Mesothelial cell of epicardium (in vitro differentiated cells): Measurements from ENCODE around the gene UBB. TPM values are rescaled to one million over a fixed set of nuclear protein-coding genes. Genes with fewer than 3 reads are reported as not detected.
A peak's percentile ranks its signal among the peaks of the same experiment; 100 is the strongest.
"Not testable (repeated sequence)": the region's sequence is repeated elsewhere in the genome, so short reads cannot be mapped to it uniquely, and the experiment has no call there.

Experiments
- DNase-seq, 2 experiments: peaks; one replicate each; pipeline ENCODE4 v3.0.0; 2021; ENCODE audit warnings: low spot score in 2 of 2; ENCODE audit not compliant: unreplicated experiment in 2 of 2
- H3K27ac Mint-ChIP-seq: 2 replicates; pipeline ENCODE4 v1.8.0; 2021; ENCODE audit warnings: mixed read lengths
- H3K27me3 Mint-ChIP-seq: 2 replicates; pipeline ENCODE4 v1.8.0; 2021; ENCODE audit warnings: low read depth, mixed read lengths
- H3K36me3 Mint-ChIP-seq: 2 replicates; pipeline ENCODE4 v1.8.0; 2021; ENCODE audit warnings: mixed read lengths
- H3K4me1 Mint-ChIP-seq: 2 replicates; pipeline ENCODE4 v1.8.0; 2021; ENCODE audit warnings: mixed read lengths
- H3K4me3 Mint-ChIP-seq: 2 replicates; pipeline ENCODE4 v1.8.0; 2021; ENCODE audit warnings: mild to moderate bottlenecking, moderate library complexity, mixed read lengths
- H3K9me3 Mint-ChIP-seq: 2 replicates; pipeline ENCODE4 v1.8.0; 2021; ENCODE audit warnings: mixed read lengths
- total RNA-seq: library from RNA; stranded (reverse); gene quantifications from 3 replicates; pipeline ENCODE4 v1.2.1, GENCODE V29; 2021
- TF ChIP-seq, protein P1 (sequence below): fragments of 200-600 bp; sonication (generic); IDR thresholded peaks from one replicate; pipeline ENCODE4 v1.5.0; 2021; ENCODE audit warnings: antibody characterized with exemption; ENCODE audit not compliant: unreplicated experiment

UBB gene
- total RNA-seq, 1 donor from 2014 or later = 1,270 TPM

DNA sequence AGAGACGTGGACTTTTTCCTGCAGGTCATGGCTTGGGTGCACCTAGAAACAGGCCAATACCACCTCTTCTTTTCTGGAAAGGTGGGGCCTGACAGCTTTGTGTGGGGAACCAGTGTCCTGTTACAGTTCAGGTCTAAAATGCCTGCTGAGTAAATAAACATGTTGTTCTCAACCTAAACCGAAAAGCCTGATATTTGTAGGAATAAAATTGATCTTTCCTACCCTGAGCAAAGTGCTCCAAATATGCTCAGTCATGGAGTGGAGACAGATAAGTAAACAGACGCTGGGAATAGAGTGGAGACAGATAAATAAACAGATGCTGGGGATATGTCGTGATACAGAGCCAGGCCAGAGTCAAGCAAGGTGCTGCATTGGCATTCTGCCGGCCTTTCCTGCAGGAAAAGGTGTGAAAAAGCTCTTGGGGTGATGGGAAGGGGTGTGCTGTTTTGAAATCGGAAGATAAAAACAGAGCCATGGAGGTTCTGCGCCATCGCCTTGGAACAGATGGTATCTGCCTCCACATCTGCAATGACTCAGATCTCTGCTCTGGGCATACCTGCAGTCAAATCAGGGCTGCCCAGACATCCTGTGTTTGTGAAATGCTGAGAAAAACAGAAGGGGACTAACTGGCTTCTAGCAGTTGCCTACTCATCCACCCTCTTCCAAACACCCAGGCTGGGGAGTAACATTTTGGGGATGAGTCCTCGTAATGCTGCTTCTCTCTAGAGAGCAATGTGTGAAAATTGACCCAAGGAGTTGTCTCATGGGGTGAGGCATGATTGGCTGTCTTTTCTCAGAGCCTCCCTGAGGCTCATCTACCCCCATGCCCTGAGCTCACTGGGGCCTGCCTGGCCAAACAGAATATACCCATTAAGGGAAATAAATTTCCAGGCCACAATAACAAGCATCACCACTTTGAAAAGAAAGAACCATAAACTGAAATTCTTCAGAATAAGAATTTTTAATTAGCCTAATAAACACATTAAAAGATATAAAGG is 17.7 kb downstream of the UBB start:
- H3K9me3 Mint-ChIP-seq = no peaks in the 10 kb centered on the region
- H3K36me3 Mint-ChIP-seq = no peaks in the 10 kb centered on the region
- peak overlapping the region; percentile 21 for H3K27ac Mint-ChIP-seq
- H3K4me3 Mint-ChIP-seq = no peak overlapping the region
- peaks cover 33% of the 10 kb centered on the region for H3K4me1 Mint-ChIP-seq
- H3K27me3 Mint-ChIP-seq = no peaks in the 10 kb centered on the region
- no peak for DNase-seq
- TF ChIP-seq, protein P1, sequence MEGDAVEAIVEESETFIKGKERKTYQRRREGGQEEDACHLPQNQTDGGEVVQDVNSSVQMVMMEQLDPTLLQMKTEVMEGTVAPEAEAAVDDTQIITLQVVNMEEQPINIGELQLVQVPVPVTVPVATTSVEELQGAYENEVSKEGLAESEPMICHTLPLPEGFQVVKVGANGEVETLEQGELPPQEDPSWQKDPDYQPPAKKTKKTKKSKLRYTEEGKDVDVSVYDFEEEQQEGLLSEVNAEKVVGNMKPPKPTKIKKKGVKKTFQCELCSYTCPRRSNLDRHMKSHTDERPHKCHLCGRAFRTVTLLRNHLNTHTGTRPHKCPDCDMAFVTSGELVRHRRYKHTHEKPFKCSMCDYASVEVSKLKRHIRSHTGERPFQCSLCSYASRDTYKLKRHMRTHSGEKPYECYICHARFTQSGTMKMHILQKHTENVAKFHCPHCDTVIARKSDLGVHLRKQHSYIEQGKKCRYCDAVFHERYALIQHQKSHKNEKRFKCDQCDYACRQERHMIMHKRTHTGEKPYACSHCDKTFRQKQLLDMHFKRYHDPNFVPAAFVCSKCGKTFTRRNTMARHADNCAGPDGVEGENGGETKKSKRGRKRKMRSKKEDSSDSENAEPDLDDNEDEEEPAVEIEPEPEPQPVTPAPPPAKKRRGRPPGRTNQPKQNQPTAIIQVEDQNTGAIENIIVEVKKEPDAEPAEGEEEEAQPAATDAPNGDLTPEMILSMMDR = no peak

DNA sequence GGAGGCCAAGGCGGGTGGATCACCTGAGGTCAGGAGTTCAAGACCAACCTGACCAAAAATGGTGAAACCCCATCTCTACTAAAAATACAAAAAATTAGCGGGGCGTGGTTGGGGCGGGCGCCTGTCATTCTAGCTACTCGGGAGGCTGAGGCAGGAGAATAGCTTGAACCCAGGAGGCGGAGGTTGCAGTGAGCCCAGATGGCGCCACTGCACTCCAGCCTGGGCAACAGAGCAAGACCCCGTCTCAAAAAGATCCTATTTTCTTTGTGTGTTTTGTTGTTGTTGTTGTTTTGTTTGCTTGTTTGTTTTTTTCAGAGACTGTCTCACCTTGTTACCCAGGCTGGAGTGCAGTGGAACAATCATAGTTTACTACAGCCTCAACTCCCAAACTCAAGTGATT is 23.0 kb downstream of the UBB start:
- not testable (repeated sequence) for H3K9me3 Mint-ChIP-seq, H3K4me3 Mint-ChIP-seq, H3K27ac Mint-ChIP-seq

DNA sequence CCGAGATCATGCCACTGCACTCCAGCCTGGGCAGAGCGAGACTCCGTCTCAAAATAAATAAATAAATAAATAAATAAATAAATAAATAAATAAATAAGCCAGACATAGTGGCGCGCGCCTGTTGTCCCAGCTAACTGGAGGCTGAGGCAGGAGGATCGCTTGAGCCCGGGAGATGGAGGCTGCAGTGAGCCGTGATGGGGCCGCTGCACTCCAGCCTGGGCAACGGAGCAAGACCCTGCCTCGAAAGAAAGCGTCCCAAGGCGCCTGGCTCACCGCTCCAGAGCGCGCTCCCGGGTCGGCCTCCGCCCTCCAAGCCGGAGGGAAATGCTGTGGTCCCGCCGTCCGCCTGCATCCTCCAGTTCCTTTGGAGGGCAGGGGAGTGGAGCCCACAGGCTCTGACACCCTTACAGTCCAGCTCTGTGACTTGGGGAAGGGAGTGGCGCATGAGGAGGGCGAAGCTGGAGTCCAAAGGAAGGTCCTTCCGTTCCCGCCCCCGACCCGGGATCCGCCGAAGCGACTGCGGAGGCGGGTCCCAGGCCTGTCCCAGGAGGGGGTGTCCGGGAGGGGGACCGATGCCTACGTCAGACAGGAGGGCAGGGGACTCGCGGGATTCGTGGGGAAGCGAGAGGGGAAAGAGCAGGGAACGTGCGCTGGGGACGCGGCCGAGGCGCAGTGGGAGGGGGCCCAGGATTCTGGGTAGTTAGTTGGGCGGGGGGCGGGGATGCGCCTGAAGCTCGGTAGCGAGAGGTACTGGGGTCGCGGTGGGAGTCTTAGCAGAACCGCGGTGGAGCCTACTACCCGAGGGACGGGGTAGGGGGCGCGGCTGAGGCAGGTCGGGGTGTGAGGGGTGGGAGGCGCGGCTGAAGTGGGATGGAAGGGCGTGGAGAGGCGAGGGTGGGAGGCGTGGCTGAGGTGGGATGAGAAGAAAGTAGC is 26.1 kb downstream of the UBB start:
- Mint-ChIP-seq H3K36me3 (no peaks in the 10 kb centered on the region), H3K4me1 (peaks cover 16% of the 10 kb centered on the region), H3K27me3 (no peaks in the 10 kb centered on the region), H3K9me3 (no peaks in the 10 kb centered on the region), H3K27ac (peak overlapping the region; percentile 59), H3K4me3 (peak overlapping the region; percentile 68)
- TF ChIP-seq, protein P1 = no peak
- peak; percentile 46 to 56 for DNase-seq

More for the DNA sequence above, 23.0 kb downstream of the UBB start:
- not testable (repeated sequence) for H3K36me3 Mint-ChIP-seq, DNase-seq, H3K27me3 Mint-ChIP-seq
- peaks cover 30% of the 10 kb centered on the region for H3K4me1 Mint-ChIP-seq

DNA sequence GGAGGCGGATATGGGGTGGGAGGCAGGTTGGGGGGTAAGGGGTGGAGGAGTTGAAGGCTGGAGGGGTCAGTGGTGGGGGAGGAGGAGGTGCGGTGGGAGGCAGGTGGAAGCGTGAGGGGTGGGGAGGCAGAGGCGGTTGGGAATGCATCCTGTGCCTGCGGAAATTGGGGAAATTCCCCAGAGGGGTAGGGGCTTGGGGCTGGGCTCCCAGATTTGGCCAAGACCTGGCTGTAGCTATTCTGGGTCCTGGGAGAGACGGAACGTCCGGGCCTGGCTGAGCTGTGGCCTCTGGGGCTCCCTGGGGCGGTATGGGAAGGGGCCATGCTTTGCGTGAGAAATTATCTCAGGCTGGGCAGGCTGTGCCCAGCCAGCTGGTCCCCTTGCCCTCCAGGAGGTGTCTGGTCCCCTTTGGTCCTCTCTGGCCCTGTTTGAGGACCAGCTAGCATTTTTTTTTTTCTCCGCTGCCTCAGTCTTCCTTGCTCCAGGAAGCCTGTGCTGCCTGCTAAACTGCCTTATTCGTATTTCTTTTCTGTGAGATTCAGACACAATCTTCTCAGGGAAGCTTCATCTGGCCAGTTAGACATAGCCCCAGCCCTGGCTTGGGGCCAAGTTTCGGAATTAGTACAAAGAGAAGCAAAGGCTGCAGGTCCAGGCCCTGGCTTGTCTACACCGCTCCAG is 27.2 kb downstream of the UBB start:
- no peaks in the 10 kb centered on the region for H3K36me3 Mint-ChIP-seq
- H3K4me3 Mint-ChIP-seq = peak overlapping the region; percentile 61
- H3K27me3 Mint-ChIP-seq = no peaks in the 10 kb centered on the region
- peak; percentile 66 to 79 for DNase-seq
- no peaks in the 10 kb centered on the region for H3K9me3 Mint-ChIP-seq
- H3K4me1 Mint-ChIP-seq = peaks cover 16% of the 10 kb centered on the region
- TF ChIP-seq, protein P1 = no peak
- peak overlapping the region; percentile 90 for H3K27ac Mint-ChIP-seq

DNA sequence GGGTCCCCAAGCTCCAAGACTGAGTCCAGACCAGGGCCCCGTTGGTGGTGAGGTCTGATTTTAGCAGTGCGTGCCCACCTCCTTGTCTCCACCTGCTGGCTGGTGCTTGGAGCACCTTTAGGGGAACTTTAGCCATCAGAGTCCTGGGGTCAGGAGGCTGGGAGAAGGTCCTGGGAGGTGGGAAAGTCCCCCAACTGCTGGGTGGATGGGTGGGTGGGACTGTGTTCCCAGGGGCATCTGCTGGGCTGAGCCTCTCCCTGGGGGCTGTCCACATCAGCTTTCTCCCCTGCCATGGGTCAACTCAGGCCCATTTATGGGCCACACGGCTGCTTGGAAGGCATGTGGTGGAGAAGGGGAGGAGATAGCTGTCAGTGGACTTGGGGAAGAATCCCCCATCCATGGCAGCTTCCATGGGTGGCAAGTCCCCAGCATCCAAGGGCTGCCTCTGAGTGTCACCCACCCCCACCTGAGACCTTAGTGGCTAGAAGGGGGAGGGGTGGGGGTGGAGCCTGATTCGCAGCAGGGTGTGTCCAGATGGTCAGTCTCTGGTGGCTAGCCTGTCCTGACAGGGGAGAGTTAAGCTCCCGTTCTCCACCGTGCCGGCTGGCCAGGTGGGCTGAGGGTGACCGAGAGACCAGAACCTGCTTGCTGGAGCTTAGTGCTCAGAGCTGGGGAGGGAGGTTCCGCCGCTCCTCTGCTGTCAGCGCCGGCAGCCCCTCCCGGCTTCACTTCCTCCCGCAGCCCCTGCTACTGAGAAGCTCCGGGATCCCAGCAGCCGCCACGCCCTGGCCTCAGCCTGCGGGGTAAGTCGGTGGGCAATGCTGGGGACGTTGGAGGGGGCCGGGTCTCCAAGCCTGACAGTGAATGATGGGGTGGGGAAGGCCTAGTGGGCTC is 34.4 kb downstream of the UBB start, which contains the start of gene TRPV2:
TSS of gene TRPV2 (plus strand) at position 541 of the 894 bp plus-strand sequence. CDS start 2,098 bp downstream, outside the sequence.
- Mint-ChIP-seq H3K27me3 (no peaks in the 10 kb centered on the region), H3K4me1 (peaks cover 24% of the 10 kb centered on the region), H3K4me3 (peak within 1 kb of the TSS; percentile 30), H3K9me3 (no peaks in the 10 kb centered on the region), H3K36me3 (no peaks in the 10 kb centered on the region), H3K27ac (no peak within 1 kb of the TSS)
- no peak for DNase-seq
- TF ChIP-seq, protein P1 = no peak
